Fibroblast of mammary gland (primary cell): ENCODE data around the gene DNM3.

Experiments
- DNase-seq: peaks from one replicate; pipeline ENCODE4 v3.0.0-alpha.2; 2010; ENCODE audit warnings: low read depth
- H3K4me3 ChIP-seq: 2 replicates; pipeline ENCODE4 v1.5.1; 2011; ENCODE audit warnings: low read depth, mild to moderate bottlenecking, low read length, moderate library complexity; ENCODE audit not compliant: control insufficient read depth
- CTCF ChIP-seq: conservative IDR thresholded peaks from 2 replicates; pipeline ENCODE4 v1.5.1; 2011; ENCODE audit warnings: low read depth, low read length, inconsistent platforms; ENCODE audit not compliant: control insufficient read depth, insufficient read depth

DNM3 gene

GRCh38 chr1:172394811-172395210 is 553.5 kb downstream of the DNM3 start:
- TF ChIP-seq CTCF, result no peak
- DNase-seq, result peak; percentile 28
- no peak overlapping the region for H3K4me3 ChIP-seq

DNA sequence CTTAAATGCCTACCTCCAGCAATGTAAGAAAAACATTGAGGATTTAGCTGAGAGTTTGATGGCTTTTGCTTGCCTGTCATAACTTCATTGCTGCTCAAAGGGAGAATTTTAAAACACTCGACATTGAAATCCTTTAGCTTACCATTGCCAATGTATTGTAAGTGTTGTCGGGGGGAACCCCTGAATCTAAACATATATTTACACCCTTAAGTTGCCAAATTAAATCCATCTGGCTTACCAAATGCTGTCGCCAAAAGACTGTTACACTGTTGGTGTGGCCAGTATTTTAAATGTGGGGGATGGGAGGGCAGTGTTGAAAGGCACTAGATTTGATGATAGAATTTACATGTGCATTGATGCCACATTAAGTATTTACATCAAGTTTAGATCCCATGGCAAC is 554.3 kb downstream of the DNM3 start:
- TF ChIP-seq CTCF, result no peak
- no peak overlapping the region for H3K4me3 ChIP-seq
- DNase-seq, result no peak

GRCh38 chr1:172397221-172397620 is 555.9 kb downstream of the DNM3 start:
- DNase-seq, result peak; percentile 75
- H3K4me3 ChIP-seq, result no peak overlapping the region
- TF ChIP-seq CTCF, result no peak

GRCh38 chr1:172397633-172398032 is 556.3 kb downstream of the DNM3 start:
- TF ChIP-seq CTCF, result no peak
- no peak overlapping the region for H3K4me3 ChIP-seq
- no peak for DNase-seq

- no peak for TF ChIP-seq CTCF
- peak; percentile 55 for DNase-seq
These were observed 556.9 kb downstream of the DNM3 start for GRCh38 chr1:172398193-172398592.

GRCh38 chr1:172398970-172399755 is 557.9 kb downstream of the DNM3 start:
- TF ChIP-seq CTCF, result peak; percentile 54
- H3K4me3 ChIP-seq, result no peak overlapping the region
- DNase-seq, result peak; percentile 93

More at GRCh38 chr1:172398193-172398592, 556.9 kb downstream of the DNM3 start:
- no peak overlapping the region for H3K4me3 ChIP-seq
